Endometrial microvascular endothelial cells (primary cell): ENCODE data around the gene OR1E1. TPM values are rescaled to one million over a fixed set of nuclear protein-coding genes. Genes with fewer than 3 reads are reported as not detected.
"Not testable (repeated sequence)": the region's sequence is repeated elsewhere in the genome, so short reads cannot be mapped to it uniquely, and the experiment has no call there.

Experiments used
- in situ Hi-C: cut with HindIII; loops from 2 replicates; pipeline ENCODE4 v1.10.0; 2017; ENCODE audit warnings: low sequenced_read_pairs, low pct_unique_long_range_greater_than_20kb; ENCODE audit errors: inconsistent ontology term
- total RNA-seq: library from RNA; depleted of rRNA; stranded (reverse); fragments of >200 nt; gene quantifications from one replicate; pipeline ENCODE4 v1.2.3, GENCODE V29; 2015; ENCODE audit errors: inconsistent ontology term

OR1E1 gene
- total RNA-seq = not detected

GRCh38 chr17:3398310-3398709, at the start of gene OR1E1:
Gene OR1E1 (minus strand): TSS chr17:3398410. CDS start chr17:3398410, 0 bp downstream.
- in situ Hi-C loops = no loop called here

GRCh38 chr17:3447625-3448024, 49.4 kb upstream of the OR1E1 start:
- in situ Hi-C loops = no loop called here

- in situ Hi-C loops = no loop called here
These were observed 42.2 kb upstream of the OR1E1 start for GRCh38 chr17:3440451-3440850.

GRCh38 chr17:3438368-3438767, 40.2 kb upstream of the OR1E1 start:
- in situ Hi-C loops = no loop called here

- in situ Hi-C loops = no loop called here
These were observed 35.5 kb upstream of the OR1E1 start, which contains the start of gene OR1E2 for GRCh38 chr17:3433741-3434140. Gene OR1E2 (minus strand): TSS chr17:3433841. CDS start chr17:3433841, 0 bp downstream.

- in situ Hi-C loops = not testable (repeated sequence)
These were observed 35.0 kb upstream of the OR1E1 start for GRCh38 chr17:3433215-3433614.

- in situ Hi-C loops = no loop called here
These were observed 20.0 kb upstream of the OR1E1 start for GRCh38 chr17:3418222-3418621.

GRCh38 chr17:3415610-3416009, 17.4 kb upstream of the OR1E1 start:
- in situ Hi-C loops = no loop called here

- in situ Hi-C loops = not testable (repeated sequence)
These were observed 14.0 kb upstream of the OR1E1 start for GRCh38 chr17:3412216-3412615.

GRCh38 chr17:3411070-3411469, 12.9 kb upstream of the OR1E1 start, which contains the start of gene OR3A3:
Gene OR3A3 (plus strand): TSS chr17:3411370.
- in situ Hi-C loops = no loop called here

- in situ Hi-C loops = not testable (repeated sequence)
These were observed 5.6 kb upstream of the OR1E1 start for GRCh38 chr17:3403856-3404255.

GRCh38 chr17:3401786-3402185, 3.6 kb upstream of the OR1E1 start:
- in situ Hi-C loops = no loop called here

GRCh38 chr17:3400055-3400454, 1.8 kb upstream of the OR1E1 start:
- in situ Hi-C loops = no loop called here

- in situ Hi-C loops = not testable (repeated sequence)
These were observed 409 bp downstream of the OR1E1 start for GRCh38 chr17:3397801-3398200.

- in situ Hi-C loops = no loop called here
These were observed 8.4 kb downstream of the OR1E1 start for GRCh38 chr17:3389791-3390190.

GRCh38 chr17:3385869-3386816, 12.1 kb downstream of the OR1E1 start, which contains the start of gene OR3A2:
Gene OR3A2 (minus strand): TSS chr17:3386308.
- in situ Hi-C loops = no loop called here

- in situ Hi-C loops = no loop called here
These were observed 16.3 kb downstream of the OR1E1 start for GRCh38 chr17:3381957-3382356.

- in situ Hi-C loops = no loop called here
These were observed 19.9 kb downstream of the OR1E1 start for GRCh38 chr17:3378321-3378720.

- in situ Hi-C loops = not testable (repeated sequence)
These were observed 27.0 kb downstream of the OR1E1 start for GRCh38 chr17:3371167-3371566.
